Endothelial cell of umbilical vein (primary cell): ENCODE results near the gene ORM2.

Experiments used
- CTCF ChIP-seq, 2 donors: IDR thresholded peaks; 1 replicate in 1 of 2; 2 replicates in 1 of 2; pipeline ENCODE4 v1.5.1; 2011; ENCODE audit warnings: low read length in 2 of 2, mild to moderate bottlenecking in 2 of 2, moderate library complexity in 2 of 2, control low read depth in 1 of 2, inconsistent platforms in 1 of 2, low read depth in 1 of 2; ENCODE audit not compliant: insufficient read depth in 1 of 2; ENCODE audit errors: extremely low read depth in 1 of 2
- EZH2 ChIP-seq: IDR thresholded peaks from 2 replicates; pipeline ENCODE4 v1.6.1; 2012; ENCODE audit warnings: borderline replicate concordance, low read depth, mild to moderate bottlenecking, moderate library complexity, low read length, inconsistent platforms; ENCODE audit not compliant: severe bottlenecking

GRCh38 chr9:114311571-114312512, 17.8 kb upstream of the ORM2 start:
- TF ChIP-seq CTCF (IDR thresholded peaks at IDR 0.05; ENCODE audit: extremely low read depth in 1 of 2, insufficient read depth in 1 of 2, low read depth in 1 of 2, low read length in 2 of 2) (no peak), EZH2 (no peak)
